Kidney (tissue), 14 donors: ENCODE data around the gene ANGPTL4. TPM values are rescaled to one million over a fixed set of nuclear protein-coding genes. Genes with fewer than 3 reads are reported as not detected.

Source experiments
- DNase-seq, 5 donors: peaks; one replicate each; pipeline ENCODE4 v3.0.0-alpha.2; 2013 to 2020
- FAIRE-seq: peaks from 2 replicates; lab custom pipeline; 2012; peaks lifted over from hg19 to GRCh38; lab: Jason Lieb, UNC
- H3K27ac ChIP-seq, 2 donors: one replicate each; pipeline ENCODE4 v1.7.0; 2013; ENCODE audit warnings: low read depth in 2 of 2, low read length in 2 of 2, inconsistent platforms in 1 of 2
- H3K27me3 ChIP-seq: one replicate; pipeline ENCODE4 v1.7.1; 2013; ENCODE audit warnings: low read length, inconsistent platforms; ENCODE audit not compliant: control insufficient read depth, insufficient read depth
- H3K36me3 ChIP-seq, 3 donors: one replicate each; pipeline versions ENCODE4 v1.7.0 to v1.7.1; 2013; ENCODE audit warnings: low read length in 3 of 3, control low read depth in 1 of 3, inconsistent platforms in 1 of 3; ENCODE audit not compliant: insufficient read depth in 3 of 3, control insufficient read depth in 2 of 3
- H3K4me1 ChIP-seq, 3 donors: one replicate each; pipeline versions ENCODE4 v1.7.0 to v1.7.1; 2013; ENCODE audit warnings: low read length in 3 of 3, inconsistent platforms in 1 of 3, low read depth in 1 of 3; ENCODE audit not compliant: control insufficient read depth in 2 of 3, insufficient read depth in 2 of 3
- H3K4me3 ChIP-seq, 3 donors: one replicate each; pipeline versions ENCODE4 v1.7.0 to v1.8.1; 2013; ENCODE audit warnings: low read length in 3 of 3, control low read depth in 1 of 3, inconsistent platforms in 1 of 3
- H3K9ac ChIP-seq, 3 donors: one replicate each; pipeline versions ENCODE4 v1.7.0 to v1.7.1; 2013; ENCODE audit warnings: low read length in 3 of 3, control low read depth in 1 of 3, inconsistent platforms in 1 of 3
- H3K9me3 ChIP-seq, 3 donors: one replicate each; pipeline versions ENCODE4 v1.7.0 to v1.7.1; 2013; ENCODE audit warnings: low read length in 3 of 3, control low read depth in 1 of 3, inconsistent platforms in 1 of 3; ENCODE audit not compliant: control insufficient read depth in 2 of 3, insufficient read depth in 1 of 3
- intact Hi-C: fragments of 100-400 bp; cut with DNase I; formaldehyde crosslinking; loops from one replicate; pipeline ENCODE4 v1.11.1; 2022
- polyA plus RNA-seq: library from polyadenylated mRNA; stranded (reverse); fragments of 350-450 nt; fragmentation: Illumina TruSeq; extraction: RNeasy Lipid Tissue Mini Kit (QIAGEN cat#74804); gene quantifications from one replicate; pipeline ENCODE4 v1.2.3, GENCODE V29; 2014; ENCODE audit warnings: low read depth, low replicate concordance; ENCODE audit not compliant: insufficient read depth
- total RNA-seq: library from RNA; stranded (reverse); fragmentation: NEBNext Ultra II Directional; extraction: Animal tissue kit (Norgen Biotek cat#: 25700); gene quantifications from one replicate; pipeline ENCODE4 v1.2.1, GENCODE V29; 2021
- TF ChIP-seq, protein P1 (sequence below): IDR thresholded peaks from 3 replicates; pipeline ENCODE4 v1.5.1; 2012; ENCODE audit warnings: mild to moderate bottlenecking, moderate library complexity, borderline replicate concordance; ENCODE audit not compliant: insufficient read depth; ENCODE audit errors: extremely low read depth
- donor health status: control.
- donor health status: control.
- donor health status: control.
- donor health status: control.
- donor health status: control.
- donor health status: DM: yes; HTN: yes; CAD: no.
- donor health status: Normal renal cell carcinoma (clear cell type).

ANGPTL4 gene
- total and polyA plus RNA-seq, 2 donors from 2014 or later, result 7.2 to 40.3 TPM

DNA sequence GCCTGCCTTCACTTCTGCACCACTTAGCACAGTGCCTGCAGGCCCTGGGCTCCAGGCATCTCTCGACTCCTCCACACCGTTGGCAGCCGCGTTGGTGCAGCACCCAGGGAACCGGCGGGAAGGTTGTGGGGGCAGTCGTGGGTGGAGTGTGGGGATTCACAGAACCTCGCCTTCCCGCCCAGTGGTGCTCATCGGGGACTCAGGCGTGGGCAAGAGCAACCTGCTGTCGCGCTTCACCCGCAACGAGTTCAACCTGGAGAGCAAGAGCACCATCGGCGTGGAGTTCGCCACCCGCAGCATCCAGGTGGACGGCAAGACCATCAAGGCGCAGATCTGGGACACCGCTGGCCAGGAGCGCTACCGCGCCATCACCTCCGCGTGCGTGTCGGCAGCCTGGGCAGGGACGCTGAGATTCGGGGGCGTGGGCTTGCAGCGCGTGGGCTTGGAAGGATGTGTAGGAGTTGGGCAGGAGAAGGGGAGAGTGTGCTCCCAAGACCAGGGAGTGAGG lies 35.8 kb downstream of the ANGPTL4 start:
- no peak overlapping the region for H3K27ac ChIP-seq
- H3K4me3 ChIP-seq, result no peak overlapping the region
- FAIRE-seq (no peak), DNase-seq (peak in 1 of 5 donors; percentile 56)
- no peaks in the 10 kb centered on the region for H3K9me3 ChIP-seq
- no peak overlapping the region for H3K9ac ChIP-seq
- no peaks in the 10 kb centered on the region for H3K27me3 ChIP-seq
- peaks cover 0 to 20% (median 15%) of the 10 kb centered on the region in 3 donors for H3K4me1 ChIP-seq
- H3K36me3 ChIP-seq, result peaks cover 0 to 18% (median 5%) of the 10 kb centered on the region in 3 donors
- TF ChIP-seq, protein P1, sequence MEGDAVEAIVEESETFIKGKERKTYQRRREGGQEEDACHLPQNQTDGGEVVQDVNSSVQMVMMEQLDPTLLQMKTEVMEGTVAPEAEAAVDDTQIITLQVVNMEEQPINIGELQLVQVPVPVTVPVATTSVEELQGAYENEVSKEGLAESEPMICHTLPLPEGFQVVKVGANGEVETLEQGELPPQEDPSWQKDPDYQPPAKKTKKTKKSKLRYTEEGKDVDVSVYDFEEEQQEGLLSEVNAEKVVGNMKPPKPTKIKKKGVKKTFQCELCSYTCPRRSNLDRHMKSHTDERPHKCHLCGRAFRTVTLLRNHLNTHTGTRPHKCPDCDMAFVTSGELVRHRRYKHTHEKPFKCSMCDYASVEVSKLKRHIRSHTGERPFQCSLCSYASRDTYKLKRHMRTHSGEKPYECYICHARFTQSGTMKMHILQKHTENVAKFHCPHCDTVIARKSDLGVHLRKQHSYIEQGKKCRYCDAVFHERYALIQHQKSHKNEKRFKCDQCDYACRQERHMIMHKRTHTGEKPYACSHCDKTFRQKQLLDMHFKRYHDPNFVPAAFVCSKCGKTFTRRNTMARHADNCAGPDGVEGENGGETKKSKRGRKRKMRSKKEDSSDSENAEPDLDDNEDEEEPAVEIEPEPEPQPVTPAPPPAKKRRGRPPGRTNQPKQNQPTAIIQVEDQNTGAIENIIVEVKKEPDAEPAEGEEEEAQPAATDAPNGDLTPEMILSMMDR, result no peak
- intact Hi-C loops, result no loop called here

DNA sequence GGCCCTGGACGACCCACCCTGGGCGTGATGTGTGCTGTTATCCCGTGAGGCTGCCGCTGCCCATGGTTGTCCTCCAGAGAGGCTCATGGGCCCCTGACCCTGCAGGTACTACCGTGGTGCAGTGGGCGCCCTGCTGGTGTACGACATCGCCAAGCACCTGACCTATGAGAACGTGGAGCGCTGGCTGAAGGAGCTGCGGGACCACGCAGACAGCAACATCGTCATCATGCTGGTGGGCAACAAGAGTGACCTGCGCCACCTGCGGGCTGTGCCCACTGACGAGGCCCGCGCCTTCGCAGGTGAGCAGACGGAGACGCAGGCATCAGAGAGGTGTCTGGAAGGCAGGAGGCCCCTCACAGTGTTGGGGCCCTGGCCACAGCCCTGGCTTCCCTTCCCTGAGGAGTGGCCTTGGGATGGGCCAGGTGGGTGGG lies 38.0 kb downstream of the ANGPTL4 start:
- H3K4me1 ChIP-seq, result peaks cover 0 to 17% (median 15%) of the 10 kb centered on the region in 3 donors
- TF ChIP-seq, protein P1, result no peak
- H3K4me3 ChIP-seq, result no peak overlapping the region
- intact Hi-C loops, result no loop called here
- no peaks in the 10 kb centered on the region for H3K9me3 ChIP-seq
- DNase-seq (no peak), FAIRE-seq (no peak)
- H3K27me3 ChIP-seq, result no peaks in the 10 kb centered on the region
- H3K9ac ChIP-seq, result no peak overlapping the region
- H3K36me3 ChIP-seq, result peaks cover 0 to 21% (median 9%) of the 10 kb centered on the region in 3 donors
- H3K27ac ChIP-seq, result no peak overlapping the region

DNA sequence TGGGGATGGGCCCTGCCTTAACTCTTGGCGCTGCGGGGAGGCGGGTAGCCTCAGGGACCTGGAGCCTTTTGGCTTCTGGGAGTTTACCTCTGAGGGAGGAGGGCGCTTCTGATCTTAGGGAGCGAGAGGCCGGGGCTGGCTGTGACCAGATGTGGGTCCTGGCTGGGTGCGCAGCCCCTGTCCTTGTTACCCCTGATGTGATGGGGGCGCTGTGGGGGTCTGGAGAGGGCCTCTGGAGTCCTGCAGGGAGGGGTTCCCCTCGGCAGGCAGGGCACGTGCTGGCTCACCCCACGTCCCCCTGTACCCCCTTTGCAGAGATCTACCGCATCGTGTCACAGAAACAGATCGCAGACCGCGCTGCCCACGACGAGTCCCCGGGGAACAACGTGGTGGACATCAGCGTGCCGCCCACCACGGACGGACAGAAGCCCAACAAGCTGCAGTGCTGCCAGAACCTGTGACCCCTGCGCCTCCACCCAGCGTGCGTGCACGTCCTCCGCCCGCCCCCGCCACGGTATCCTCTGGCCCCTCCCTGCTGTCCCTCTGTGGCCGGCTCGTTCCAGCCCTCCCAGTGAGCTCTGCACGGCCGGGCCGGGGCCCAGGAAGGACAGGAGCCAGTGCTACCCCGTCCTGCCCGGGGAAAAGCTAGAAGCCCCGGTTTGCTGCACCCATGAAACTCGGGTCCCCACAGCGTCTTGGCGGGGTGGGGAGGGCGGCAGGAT lies 39.3 kb downstream of the ANGPTL4 start:
- intact Hi-C loops, result no loop called here
- no peak overlapping the region for H3K4me3 ChIP-seq
- FAIRE-seq, result no peak
- H3K36me3 ChIP-seq, result peaks cover 0 to 21% (median 9%) of the 10 kb centered on the region in 3 donors
- H3K9me3 ChIP-seq, result no peaks in the 10 kb centered on the region
- no peak overlapping the region for H3K9ac ChIP-seq
- H3K27me3 ChIP-seq, result no peaks in the 10 kb centered on the region
- peaks cover 0 to 4% (median 4%) of the 10 kb centered on the region in 3 donors for H3K4me1 ChIP-seq
- TF ChIP-seq, protein P1, result no peak
- no peak overlapping the region for H3K27ac ChIP-seq
- DNase-seq, result no peak
